GM12891 (cell line): ENCODE measurements around the gene TMEM129.

Experiments used
- PAX5 ChIP-seq: IDR thresholded peaks from 2 replicates; pipeline ENCODE4 v1.6.1; 2011; ENCODE audit warnings: low read length, moderate library complexity, mild to moderate bottlenecking; ENCODE audit not compliant: insufficient read depth, severe bottlenecking
- POLR2A ChIP-seq: IDR thresholded peaks from 2 replicates; pipeline ENCODE4 v1.6.1; 2011; ENCODE audit warnings: low read depth, low read length, control low read depth
- POLR2AphosphoS5 ChIP-seq: IDR thresholded peaks from 2 replicates; pipeline ENCODE4 v1.6.1; 2011; ENCODE audit warnings: low read depth, low read length, control low read depth
- SPI1 ChIP-seq: IDR thresholded peaks from 2 replicates; pipeline ENCODE4 v1.6.1; 2011; ENCODE audit warnings: low read depth, low read length, control low read depth
- TAF1 ChIP-seq: IDR thresholded peaks from 2 replicates; pipeline ENCODE4 v1.6.1; 2011; ENCODE audit warnings: low read depth, low read length, control low read depth

DNA sequence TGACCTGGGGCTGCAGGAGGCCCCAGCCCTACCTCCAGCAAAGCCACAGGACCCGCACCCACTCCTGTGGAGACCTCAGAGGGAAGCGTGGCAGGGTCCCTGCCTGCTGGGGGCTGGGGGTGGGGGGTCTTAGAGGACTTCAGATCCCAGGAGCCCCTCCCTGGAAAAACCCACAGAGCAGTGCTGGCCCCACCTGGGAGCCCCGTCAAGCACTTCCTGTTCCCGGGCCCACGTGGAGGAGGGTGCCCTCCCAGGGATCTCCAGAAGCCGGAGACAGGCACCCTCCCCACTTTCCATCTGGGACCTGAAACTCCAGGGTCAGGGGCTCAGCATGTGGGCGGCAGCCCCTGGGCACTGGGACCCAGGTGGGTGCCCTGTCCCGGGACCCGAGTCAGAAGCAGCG is 32.2 kb upstream of the TMEM129 start:
- TF ChIP-seq POLR2A (no peak), POLR2AphosphoS5 (no peak), PAX5 (no peak), SPI1 (no peak), TAF1 (no peak)
